ENCODE measurements around the gene NKTR.

- TF ChIP-seq CTCF (conservative IDR thresholded peaks at IDR 0.05 in 1 of 2, IDR thresholded peaks at IDR 0.05 in 1 of 2; ENCODE audit: extremely low read depth in 1 of 2, insufficient read depth in 1 of 2, low read depth in 1 of 2, low read length in 2 of 2) (no peak), EZH2 (IDR thresholded peaks at IDR 0.05; ENCODE audit: borderline replicate concordance, low read length) (no peak)
These were observed 68.3 kb downstream of the NKTR start for GRCh38 chr3:42668793-42669217.

Measured in mammary epithelial cell (primary cell).